Measurements from ENCODE around the gene NUDT22.

The NUDT22 gene

GRCh38 chr11:64186492-64187165 lies 39.4 kb upstream of the NUDT22 start:
- TF ChIP-seq CREB1 (IDR thresholded peaks at IDR 0.05; ENCODE audit: low read depth) (no peak), ZBTB7A (IDR thresholded peaks at IDR 0.05; ENCODE audit: low read depth) (peak; percentile 33; the same call in 1 of the 2 replicates), NFIC (IDR thresholded peaks at IDR 0.05) (no peak)

GRCh38 chr11:64192434-64192833 lies 33.6 kb upstream of the NUDT22 start:
- no peak for TF ChIP-seq YY1 (IDR thresholded peaks at IDR 0.05; ENCODE audit: low read depth)
- TF ChIP-seq NFIC (IDR thresholded peaks at IDR 0.05): no peak
- TF ChIP-seq CREB1 (IDR thresholded peaks at IDR 0.05; ENCODE audit: low read depth): no peak
- TF ChIP-seq MAX (IDR thresholded peaks at IDR 0.05): no peak
- TF ChIP-seq EP300 (IDR thresholded peaks at IDR 0.05; ENCODE audit: borderline replicate concordance): no peak

- TF ChIP-seq EGR1 (IDR thresholded peaks at IDR 0.05): no peak
- TF ChIP-seq ZBTB7A (IDR thresholded peaks at IDR 0.05; ENCODE audit: low read depth): no peak
- no peak for TF ChIP-seq EP300 (IDR thresholded peaks at IDR 0.05; ENCODE audit: borderline replicate concordance)
- TF ChIP-seq CEBPB (IDR thresholded peaks at IDR 0.05): no peak
- no peak for TF ChIP-seq MAX (IDR thresholded peaks at IDR 0.05)
- TF ChIP-seq NFIC (IDR thresholded peaks at IDR 0.05): no peak
- no peak for TF ChIP-seq REST (IDR thresholded peaks at IDR 0.05; ENCODE audit: low read depth)
- no peak for TF ChIP-seq TCF12 (IDR thresholded peaks at IDR 0.05; ENCODE audit: low read depth)
- TF ChIP-seq YY1 (IDR thresholded peaks at IDR 0.05; ENCODE audit: low read depth): no peak
- no peak for TF ChIP-seq TEAD4 (IDR thresholded peaks at IDR 0.05)
- no peak for TF ChIP-seq TAF1 (IDR thresholded peaks at IDR 0.05; ENCODE audit: low read depth)
- TF ChIP-seq RAD21 (IDR thresholded peaks at IDR 0.05; ENCODE audit: low read depth): no peak
- TF ChIP-seq FOXM1 (IDR thresholded peaks at IDR 0.05; ENCODE audit: borderline replicate concordance, low read depth): no peak
- TF ChIP-seq USF1 (IDR thresholded peaks at IDR 0.05): no peak
- no peak for TF ChIP-seq CREB1 (IDR thresholded peaks at IDR 0.05; ENCODE audit: low read depth)
These were observed 29.4 kb upstream of the NUDT22 start for GRCh38 chr11:64196626-64197025.

- TF ChIP-seq FOXM1 (IDR thresholded peaks at IDR 0.05; ENCODE audit: borderline replicate concordance, low read depth): no peak
- no peak for TF ChIP-seq TCF12 (IDR thresholded peaks at IDR 0.05; ENCODE audit: low read depth)
- no peak for TF ChIP-seq YY1 (IDR thresholded peaks at IDR 0.05; ENCODE audit: low read depth)
These were observed 27.6 kb upstream of the NUDT22 start for GRCh38 chr11:64198511-64198910.

- TF ChIP-seq CEBPB (IDR thresholded peaks at IDR 0.05): 0 out of 2 replicates have a peak, but pooled peaks have one; percentile 3
- TF ChIP-seq TCF12 (IDR thresholded peaks at IDR 0.05; ENCODE audit: low read depth): no peak
These were observed 24.5 kb upstream of the NUDT22 start for GRCh38 chr11:64201543-64201942.

- TF ChIP-seq CREB1 (IDR thresholded peaks at IDR 0.05; ENCODE audit: low read depth) (no peak), MAX (IDR thresholded peaks at IDR 0.05) (no peak), NFIC (IDR thresholded peaks at IDR 0.05) (no peak), USF1 (IDR thresholded peaks at IDR 0.05) (no peak), TAF1 (IDR thresholded peaks at IDR 0.05; ENCODE audit: low read depth) (no peak), CEBPB (IDR thresholded peaks at IDR 0.05) (no peak), YY1 (IDR thresholded peaks at IDR 0.05; ENCODE audit: low read depth) (no peak), TEAD4 (IDR thresholded peaks at IDR 0.05) (no peak), RAD21 (IDR thresholded peaks at IDR 0.05; ENCODE audit: low read depth) (no peak), EP300 (IDR thresholded peaks at IDR 0.05; ENCODE audit: borderline replicate concordance) (no peak)
These were observed 23.1 kb upstream of the NUDT22 start for GRCh38 chr11:64202992-64203391.

- TF ChIP-seq MAX (IDR thresholded peaks at IDR 0.05) (no peak), EGR1 (IDR thresholded peaks at IDR 0.05) (no peak), CREB1 (IDR thresholded peaks at IDR 0.05; ENCODE audit: low read depth) (no peak), TCF12 (IDR thresholded peaks at IDR 0.05; ENCODE audit: low read depth) (no peak), FOXM1 (IDR thresholded peaks at IDR 0.05; ENCODE audit: borderline replicate concordance, low read depth) (no peak), USF1 (IDR thresholded peaks at IDR 0.05) (no peak), NFIC (IDR thresholded peaks at IDR 0.05) (no peak), RAD21 (IDR thresholded peaks at IDR 0.05; ENCODE audit: low read depth) (no peak), TEAD4 (IDR thresholded peaks at IDR 0.05) (no peak), REST (IDR thresholded peaks at IDR 0.05; ENCODE audit: low read depth) (no peak), TAF1 (IDR thresholded peaks at IDR 0.05; ENCODE audit: low read depth) (no peak), CEBPB (IDR thresholded peaks at IDR 0.05) (no peak), YY1 (IDR thresholded peaks at IDR 0.05; ENCODE audit: low read depth) (no peak), ZBTB7A (IDR thresholded peaks at IDR 0.05; ENCODE audit: low read depth) (no peak), EP300 (IDR thresholded peaks at IDR 0.05; ENCODE audit: borderline replicate concordance) (no peak)
These were observed 22.5 kb upstream of the NUDT22 start for GRCh38 chr11:64203421-64204079.
